Kidney epithelial cell (primary cell): ENCODE data around the gene GLIS1. TPM values are rescaled to one million over a fixed set of nuclear protein-coding genes. Genes with fewer than 3 reads are reported as not detected.

ENCODE experiments used
- DNase-seq: peaks from one replicate; pipeline ENCODE4 v3.0.0-alpha.2; 2010; ENCODE audit warnings: low read depth
- H3K27me3 ChIP-seq: 2 replicates; pipeline ENCODE4 v1.6.0; 2011; ENCODE audit warnings: low read length; ENCODE audit not compliant: control insufficient read depth, insufficient read depth
- H3K36me3 ChIP-seq: 2 replicates; pipeline ENCODE4 v1.5.1; 2011; ENCODE audit warnings: low read length; ENCODE audit not compliant: control insufficient read depth, insufficient read depth
- H3K4me3 ChIP-seq: 2 replicates; pipeline ENCODE4 v1.5.1; 2011; ENCODE audit warnings: low read depth, mild to moderate bottlenecking, control low read depth, low read length
- total RNA-seq: library from RNA; depleted of rRNA; stranded (reverse); fragments of >200 nt; gene quantifications from 2 replicates; pipeline ENCODE4 v1.2.3, GENCODE V29; 2015
- TF ChIP-seq, protein P1 (sequence below): IDR thresholded peaks from 2 replicates; pipeline ENCODE4 v1.5.1; 2011; ENCODE audit warnings: mild to moderate bottlenecking, moderate library complexity, low read length, control low read depth, inconsistent platforms; ENCODE audit not compliant: insufficient read depth, poor library complexity, severe bottlenecking

Gene GLIS1
- total RNA-seq, 1 donor from 2014 or later, result 0.63 TPM

DNA sequence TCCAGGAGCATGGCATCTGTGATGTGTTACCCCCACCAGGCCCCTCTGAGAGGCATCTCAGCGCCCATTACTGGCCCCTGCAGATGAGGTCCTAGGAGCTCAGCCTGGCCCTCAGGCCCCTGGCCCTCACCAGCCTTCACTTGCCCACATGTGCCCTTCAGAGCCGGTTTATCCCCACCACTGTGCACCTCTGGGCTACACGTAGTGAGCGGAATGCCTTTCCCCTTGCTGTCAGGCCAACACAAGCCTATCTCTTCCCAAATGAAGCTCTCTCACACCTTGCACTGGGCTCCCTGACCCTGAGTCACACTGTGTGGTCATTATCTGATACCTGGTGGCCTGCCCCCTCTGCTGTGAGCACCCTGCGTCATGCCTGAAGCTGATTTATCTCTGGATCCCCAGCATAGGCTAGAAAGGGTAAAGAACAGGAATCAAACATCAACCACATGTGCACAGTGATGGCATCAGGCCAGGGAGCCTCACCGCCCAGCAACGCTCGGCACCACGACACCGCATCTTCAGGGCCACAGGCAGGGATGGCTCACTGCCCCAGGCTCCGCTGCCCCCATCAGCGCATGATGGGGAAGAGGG lies 49.1 kb downstream of the GLIS1 start:
- Histone ChIP-seq H3K4me3 (no peak overlapping the region), H3K36me3 (no peaks in the 10 kb centered on the region), H3K27me3 (peaks cover 8% of the 10 kb centered on the region)
- DNase-seq, result no peak
- TF ChIP-seq, protein P1, sequence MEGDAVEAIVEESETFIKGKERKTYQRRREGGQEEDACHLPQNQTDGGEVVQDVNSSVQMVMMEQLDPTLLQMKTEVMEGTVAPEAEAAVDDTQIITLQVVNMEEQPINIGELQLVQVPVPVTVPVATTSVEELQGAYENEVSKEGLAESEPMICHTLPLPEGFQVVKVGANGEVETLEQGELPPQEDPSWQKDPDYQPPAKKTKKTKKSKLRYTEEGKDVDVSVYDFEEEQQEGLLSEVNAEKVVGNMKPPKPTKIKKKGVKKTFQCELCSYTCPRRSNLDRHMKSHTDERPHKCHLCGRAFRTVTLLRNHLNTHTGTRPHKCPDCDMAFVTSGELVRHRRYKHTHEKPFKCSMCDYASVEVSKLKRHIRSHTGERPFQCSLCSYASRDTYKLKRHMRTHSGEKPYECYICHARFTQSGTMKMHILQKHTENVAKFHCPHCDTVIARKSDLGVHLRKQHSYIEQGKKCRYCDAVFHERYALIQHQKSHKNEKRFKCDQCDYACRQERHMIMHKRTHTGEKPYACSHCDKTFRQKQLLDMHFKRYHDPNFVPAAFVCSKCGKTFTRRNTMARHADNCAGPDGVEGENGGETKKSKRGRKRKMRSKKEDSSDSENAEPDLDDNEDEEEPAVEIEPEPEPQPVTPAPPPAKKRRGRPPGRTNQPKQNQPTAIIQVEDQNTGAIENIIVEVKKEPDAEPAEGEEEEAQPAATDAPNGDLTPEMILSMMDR, result no peak

DNA sequence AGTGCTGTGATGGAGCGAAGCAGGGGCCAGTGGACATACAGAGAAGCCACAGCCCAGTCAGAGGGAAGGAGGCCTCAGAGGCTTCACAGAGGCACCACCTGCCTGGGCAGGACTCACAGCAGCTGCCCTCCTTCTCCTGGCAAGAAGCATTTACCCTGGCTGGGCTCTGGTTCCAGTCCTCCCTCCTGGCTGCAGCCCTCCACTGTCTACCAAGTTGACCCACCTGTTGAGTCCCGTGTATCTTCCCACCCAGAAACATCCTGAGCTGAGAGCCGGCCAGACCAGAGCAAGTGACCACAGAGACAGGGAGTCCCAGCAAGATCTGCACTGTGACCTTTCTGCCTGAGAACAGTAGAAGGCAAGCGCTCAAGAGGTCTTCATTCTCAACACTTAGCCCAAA lies 49.7 kb downstream of the GLIS1 start:
- peaks cover 6% of the 10 kb centered on the region for H3K27me3 ChIP-seq
- TF ChIP-seq, protein P1, result no peak

DNA sequence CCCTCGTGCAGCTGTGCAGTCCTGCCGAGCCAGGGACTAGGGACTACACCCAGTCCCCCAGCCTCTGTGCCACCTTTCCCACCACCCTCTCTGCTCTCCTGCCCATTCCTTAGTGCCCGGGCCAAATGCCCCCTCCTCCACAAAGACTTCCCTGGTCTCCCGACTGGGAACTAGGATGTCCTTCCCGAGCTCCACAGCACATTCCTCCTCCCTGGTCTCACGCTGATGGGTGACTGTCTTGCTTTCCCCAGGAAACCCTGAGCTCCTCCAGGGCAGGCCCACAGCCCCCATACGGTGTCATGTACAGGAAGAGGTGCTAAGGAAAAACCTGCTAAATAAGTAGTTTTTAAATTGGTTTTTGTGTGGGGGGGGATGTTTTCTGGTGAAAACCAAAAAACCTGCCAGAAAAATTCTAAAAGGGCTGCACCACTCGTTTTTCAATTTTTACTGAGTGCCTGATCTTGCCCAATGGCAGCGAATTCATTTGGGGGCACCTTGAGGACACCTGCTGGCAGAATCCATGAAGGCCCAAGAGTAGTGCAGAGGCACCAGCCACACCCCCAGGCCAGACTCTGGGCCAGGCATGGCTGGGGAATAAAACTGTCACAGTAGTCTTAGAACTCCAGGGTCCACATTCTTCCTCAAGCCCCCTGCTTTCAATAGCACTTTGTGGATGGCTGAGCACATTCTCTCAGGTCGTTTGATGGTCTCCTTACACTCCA lies 50.4 kb downstream of the GLIS1 start:
- H3K4me3 ChIP-seq, result no peak overlapping the region
- DNase-seq, result no peak
- TF ChIP-seq, protein P1, result no peak
- peaks cover 4% of the 10 kb centered on the region for H3K27me3 ChIP-seq
- no peaks in the 10 kb centered on the region for H3K36me3 ChIP-seq

More for the DNA sequence above, 49.7 kb downstream of the GLIS1 start:
- DNase-seq, result no peak
- no peak overlapping the region for H3K4me3 ChIP-seq
- H3K36me3 ChIP-seq, result no peaks in the 10 kb centered on the region

DNA sequence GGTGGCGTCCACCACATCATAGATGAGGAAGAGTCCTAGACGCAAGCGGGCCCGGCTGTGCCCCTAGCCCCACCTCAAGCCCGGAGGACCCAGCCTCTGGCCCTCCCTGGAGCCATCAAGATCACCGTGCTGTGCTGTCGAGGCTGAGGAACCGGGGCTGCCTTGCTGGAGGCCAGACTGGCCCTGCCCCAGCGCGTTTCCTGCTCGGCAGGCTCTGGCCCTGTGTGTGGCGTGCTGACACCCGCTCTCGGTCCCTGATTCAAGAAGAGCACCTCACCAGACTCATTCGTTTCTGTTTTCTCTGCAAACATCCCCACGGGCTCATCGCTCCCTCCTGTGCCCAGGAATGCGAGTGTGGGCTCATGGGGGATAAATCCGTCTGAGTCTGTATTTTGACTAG lies 51.1 kb downstream of the GLIS1 start:
- Histone ChIP-seq H3K27me3 (peaks cover 2% of the 10 kb centered on the region), H3K4me3 (no peak overlapping the region), H3K36me3 (no peaks in the 10 kb centered on the region)
- no peak for DNase-seq
- TF ChIP-seq, protein P1, result no peak

GRCh38 chr1:53687426-53687825 lies 51.5 kb downstream of the GLIS1 start:
- no peak for DNase-seq
- peaks cover 3% of the 10 kb centered on the region for H3K27me3 ChIP-seq
- no peaks in the 10 kb centered on the region for H3K36me3 ChIP-seq
- TF ChIP-seq, protein P1, result no peak
- H3K4me3 ChIP-seq, result no peak overlapping the region

DNA sequence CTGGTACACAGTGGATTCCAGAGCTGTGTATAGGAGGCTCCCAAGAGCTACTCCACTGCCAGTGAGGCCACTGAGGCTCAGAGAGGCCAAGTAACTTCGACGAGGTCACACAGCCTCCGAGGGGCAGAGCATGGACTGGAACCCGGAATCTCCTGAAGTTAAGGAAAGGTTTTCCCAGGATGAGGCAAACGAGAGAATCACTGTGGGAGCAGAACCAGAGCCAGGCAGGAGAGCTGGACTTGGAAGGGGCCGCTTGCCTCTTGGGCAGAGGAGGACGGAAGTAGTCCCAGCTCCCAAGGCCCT lies 52.0 kb downstream of the GLIS1 start:
- H3K4me3 ChIP-seq, result no peak overlapping the region
- TF ChIP-seq, protein P1, result no peak
- DNase-seq, result no peak
- H3K36me3 ChIP-seq, result no peaks in the 10 kb centered on the region
- peaks cover 3% of the 10 kb centered on the region for H3K27me3 ChIP-seq
